GM12892 (cell line): ENCODE data around the gene NRXN3.

Experiments
- POLR2A ChIP-seq: IDR thresholded peaks from 2 replicates; pipeline ENCODE4 v1.6.1; 2011; ENCODE audit warnings: low read depth, low read length, control low read depth
- POLR2AphosphoS5 ChIP-seq: IDR thresholded peaks from 2 replicates; pipeline ENCODE4 v1.6.1; 2011; ENCODE audit warnings: low read depth, low read length, control low read depth

DNA sequence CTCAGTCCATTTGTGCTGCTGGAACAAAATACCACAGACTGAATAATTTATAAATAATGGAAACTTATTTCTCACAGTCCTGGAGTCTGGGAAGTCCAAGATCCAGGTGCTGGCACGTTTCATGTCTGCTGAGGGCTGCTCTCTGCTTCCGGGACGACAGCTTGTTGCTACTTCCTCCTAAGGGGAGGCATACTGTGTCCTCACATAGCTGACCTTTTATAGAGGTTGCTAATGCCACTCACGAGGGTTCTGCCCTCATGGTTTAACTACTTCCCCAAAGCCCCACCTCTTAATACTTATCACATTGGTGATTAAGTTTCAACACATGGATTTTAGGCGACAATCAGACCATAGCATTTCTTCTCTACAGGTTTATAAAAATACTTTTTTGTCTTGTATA, 411.1 kb downstream of the NRXN3 start:
- TF ChIP-seq POLR2A (no peak), POLR2AphosphoS5 (no peak)
